ENCODE results near the gene TTC39A.

DNA sequence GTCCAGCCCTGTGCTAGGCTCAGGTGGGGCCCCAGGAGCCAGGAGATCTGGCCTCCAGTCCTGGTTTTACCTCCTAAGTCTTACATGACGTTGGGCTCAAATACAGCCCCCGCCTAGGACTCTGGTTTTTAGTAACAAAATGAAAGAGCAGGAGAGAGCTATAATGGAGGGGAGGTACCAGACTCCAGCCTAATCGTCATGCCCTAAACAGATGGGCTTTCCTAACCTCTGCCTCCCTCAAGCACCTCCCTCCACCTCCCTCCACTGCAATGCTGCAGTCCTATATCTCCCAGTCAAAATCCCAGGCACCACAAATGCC is 28.6 kb downstream of the TTC39A start:
- no peak for TF ChIP-seq CTCF (IDR thresholded peaks at IDR 0.05; ENCODE audit: insufficient read depth, low read length, poor library complexity, severe bottlenecking)
- TF ChIP-seq EZH2phosphoT487 (conservative IDR thresholded peaks at IDR 0.05; ENCODE audit: low read length) = no peak
